GM18498 (cell line): Measurements from ENCODE around the gene VSTM4.

Experiments used
- ATAC-seq: cut with Tn5 transposase; IDR thresholded peaks from one replicate; pipeline ENCODE4 v1.9.1; 2021; ENCODE audit warnings: mild to moderate bottlenecking, moderate library complexity; ENCODE audit not compliant: unreplicated experiment

Gene VSTM4

DNA sequence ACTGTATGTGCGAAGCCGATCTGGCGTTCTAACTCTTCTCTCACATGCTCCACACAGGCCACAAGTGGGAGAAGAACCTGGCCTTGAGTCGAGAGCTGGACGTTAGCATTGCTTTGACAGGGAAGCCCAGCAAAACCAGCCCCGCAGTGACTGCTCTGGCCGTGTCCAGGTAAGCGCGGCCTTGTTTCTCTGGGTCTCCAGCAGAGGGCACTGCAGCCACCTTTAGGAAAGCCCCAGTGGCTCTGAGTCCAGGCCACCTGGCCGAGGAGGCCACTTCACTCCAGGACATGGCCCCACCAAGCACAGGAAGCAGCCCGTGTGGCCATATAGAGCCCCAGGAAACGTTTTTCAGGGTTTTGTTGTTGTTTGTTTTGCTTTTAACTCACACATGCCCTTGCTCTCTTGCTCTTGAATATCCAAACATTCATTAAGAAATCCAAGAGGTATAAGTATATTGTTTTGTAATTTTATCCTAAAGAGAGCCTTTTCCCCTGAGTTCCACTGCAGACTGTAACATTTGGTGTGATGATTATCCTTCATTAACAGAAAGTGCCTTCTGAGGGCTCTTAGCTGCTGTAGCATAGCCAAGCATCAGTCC, 133.9 kb downstream of the VSTM4 start:
- ATAC-seq = no peak

- ATAC-seq = no peak
Measured at GRCh38 chr10:48978318-48978717, 137.0 kb downstream of the VSTM4 start.

- no peak for ATAC-seq
Measured at GRCh38 chr10:48976196-48976595, 139.1 kb downstream of the VSTM4 start.

DNA sequence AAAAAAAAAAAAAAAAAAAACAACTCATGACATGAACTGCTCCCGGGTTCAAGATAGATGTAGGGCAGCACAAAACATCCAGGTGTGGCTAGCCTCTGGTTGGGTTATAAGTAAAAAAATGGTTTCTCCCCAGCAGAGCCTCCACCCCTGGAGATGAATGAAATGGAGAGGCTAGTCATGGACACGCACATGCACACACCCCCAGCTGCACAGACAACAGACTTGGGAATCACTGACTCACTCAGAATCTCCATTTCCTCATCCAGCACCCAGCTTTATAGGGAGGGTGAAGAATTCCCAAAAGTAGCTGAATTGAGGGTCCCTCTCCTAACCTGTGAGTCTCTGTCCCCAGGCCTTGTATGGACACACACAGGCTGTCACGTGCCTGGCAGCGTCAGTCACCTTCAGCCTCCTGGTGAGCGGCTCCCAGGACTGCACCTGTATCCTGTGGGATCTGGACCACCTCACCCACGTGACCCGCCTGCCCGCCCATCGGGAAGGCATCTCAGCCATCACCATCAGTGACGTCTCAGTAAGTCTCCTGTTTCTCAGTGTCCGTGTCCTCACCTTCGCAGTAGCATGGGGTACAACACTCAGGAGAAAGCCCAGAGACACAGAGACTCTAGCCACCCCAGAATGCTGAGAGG, 140.7 kb downstream of the VSTM4 start:
- no peak for ATAC-seq

GRCh38 chr10:48973065-48973464, 142.3 kb downstream of the VSTM4 start:
- ATAC-seq = no peak

DNA sequence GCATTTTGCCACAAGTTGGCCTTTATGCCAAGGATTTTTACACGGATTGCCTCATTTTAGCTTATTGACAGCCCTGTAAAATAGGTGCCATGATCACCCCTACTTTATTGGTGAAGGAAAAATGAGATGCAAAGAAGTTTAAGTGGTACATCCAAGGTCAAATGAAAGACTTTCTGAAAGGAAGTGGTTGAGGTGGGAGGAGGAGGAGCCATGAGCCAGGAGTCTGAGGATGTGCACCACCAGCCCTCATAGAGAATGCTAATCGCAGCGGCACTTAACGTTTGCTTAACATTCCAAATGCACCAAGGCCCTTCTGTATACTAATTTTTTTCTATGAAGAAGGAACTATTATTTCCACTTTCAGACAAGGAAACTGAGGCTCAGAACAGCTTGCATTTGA, 144.7 kb downstream of the VSTM4 start:
- no peak for ATAC-seq

- no peak for ATAC-seq
Measured at GRCh38 chr10:48970046-48970445, 145.3 kb downstream of the VSTM4 start.

DNA sequence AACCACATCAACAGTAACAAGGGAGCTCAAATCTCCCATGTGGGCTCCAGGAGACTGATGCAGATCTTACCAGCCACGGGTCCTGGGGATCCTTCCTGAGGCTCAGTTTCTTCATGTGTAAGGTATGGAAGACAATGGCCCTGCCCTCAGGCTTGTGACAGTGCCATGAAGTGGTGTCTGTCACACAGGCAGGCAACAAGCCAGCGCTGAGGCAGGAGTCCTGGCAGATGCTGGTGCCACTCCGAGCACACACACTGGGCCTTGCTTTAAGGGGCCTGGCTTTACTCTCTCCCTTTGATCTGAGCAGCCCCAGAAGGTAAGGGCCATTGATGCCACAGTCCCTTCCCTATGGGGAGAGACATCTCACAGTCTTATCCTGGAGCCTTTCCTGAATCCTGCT, 147.3 kb downstream of the VSTM4 start:
- no peak for ATAC-seq

GRCh38 chr10:48965460-48965859, 149.9 kb downstream of the VSTM4 start:
- ATAC-seq = no peak
